Limb (tissue), 2 donors: ENCODE results near the gene SH3PXD2B.

Experiments used
- DNase-seq, 2 donors: peaks; one replicate each; pipeline ENCODE4 v3.0.0-alpha.2; 2016; ENCODE audit errors: extremely low spot score in 2 of 2

Gene SH3PXD2B

DNA sequence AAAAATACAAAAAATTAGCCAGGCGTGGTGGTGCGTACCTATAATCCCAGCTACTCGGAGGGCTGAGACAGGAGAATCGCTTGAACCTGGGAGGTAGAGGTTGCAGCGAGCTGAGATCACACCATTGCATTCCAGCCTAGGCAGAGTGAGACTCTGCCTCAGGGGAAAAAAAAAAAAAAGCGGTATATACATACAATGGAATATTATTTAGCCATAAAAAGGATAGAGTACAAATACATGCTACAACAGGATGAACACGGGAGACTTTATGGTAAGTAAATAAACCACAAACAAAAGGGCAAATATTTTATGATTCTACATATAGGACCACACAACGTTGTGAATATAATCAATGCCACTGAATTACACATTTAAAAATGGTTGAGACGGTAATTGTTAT, 176.0 kb downstream of the SH3PXD2B start:
- no peak for DNase-seq

DNA sequence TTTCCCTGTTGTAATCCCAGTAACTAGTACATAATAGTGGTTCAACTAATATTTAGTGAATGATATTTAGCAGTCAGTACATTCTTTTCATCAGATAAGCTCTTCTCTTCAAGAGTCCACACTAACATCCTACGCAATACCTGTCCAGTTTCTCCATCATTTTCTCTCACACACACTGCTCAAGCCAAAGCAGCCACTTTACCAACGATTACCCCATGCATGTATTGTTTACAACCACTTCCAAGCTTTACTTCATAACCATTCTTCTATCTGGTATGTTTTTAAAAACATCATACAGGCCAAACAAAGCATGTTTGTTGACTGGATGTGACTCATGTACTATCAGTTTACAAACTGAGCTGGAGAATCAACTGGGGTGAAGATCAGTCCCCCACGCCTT, 178.1 kb downstream of the SH3PXD2B start:
- no peak for DNase-seq
